Measurements from ENCODE around the gene HIGD1C. TPM values are rescaled to one million over a fixed set of nuclear protein-coding genes. Genes with fewer than 3 reads are reported as not detected.

Gene HIGD1C
- total and polyA plus RNA-seq, 2 of the 8 experiments (the other 6 are each of a cell fraction or from before 2014, with no cell fraction given): not detected

- DNase-seq (ENCODE audit: low read depth in 1 of 2, low spot score in 2 of 2): no peak
- H3K27ac ChIP-seq (ENCODE audit: low read depth, low read length): no peak overlapping the region
- no peak for FAIRE-seq
- no peak overlapping the region for H3K56ac ChIP-seq (replicated peaks; ENCODE audit: insufficient read length, low read depth, low read length)
- no peak overlapping the region for H3K4ac ChIP-seq (replicated peaks; ENCODE audit: insufficient read length, low read depth, low read length)
- no peak overlapping the region for H2BK5ac ChIP-seq (ENCODE audit: low read depth, low read length)
- ChIA-PET POLR2A (ENCODE audit: partially characterized antibody) (interaction anchor here (0.6 to 1.5 kb wide), 5 partner anchors 88 to 221 kb away, joined by 3 to 4 read pairs (median 3); partner anchors contain the start of genes ATF1 and TMPRSS12), CTCF (ENCODE audit: partially characterized antibody) (interaction anchor here (1.1 to 7.0 kb wide), 9 partner anchors 11 to 218 kb away, joined by 3 to 89 read pairs (median 4); no protein-coding TSS in a partner anchor)
- no peak overlapping the region for H4K91ac ChIP-seq (replicated peaks; ENCODE audit: insufficient read length, low read length)
- no peak overlapping the region for H3K18ac ChIP-seq (ENCODE audit: extremely low read depth, low read length)
- H2AFZ ChIP-seq (ENCODE audit: low read length): no peak overlapping the region
- H3K23me2 ChIP-seq (ENCODE audit: low read depth, low read length): no peaks in the 10 kb centered on the region
- H4K5ac ChIP-seq (ENCODE audit: insufficient read length, low read depth, low read length): no peak overlapping the region
- 48% methylated on average over 2 of the region's 2 CpGs; no CpG with 5 or more reads in 1 of the 2 experiments for WGBS, 2 experiments (ENCODE audit: extremely low coverage in 1 of 2, insufficient coverage in 1 of 2, insufficient read length in 1 of 2, insufficient replicate concordance in 2 of 2, low coverage in 1 of 2, low lambda C conversion rate in 2 of 2, missing lambda C conversion rate in 1 of 2)
- no peak overlapping the region for H4K8ac ChIP-seq (ENCODE audit: extremely low read depth, insufficient read depth, low read length)
- no peaks in the 10 kb centered on the region for H3K27me3 ChIP-seq (replicated peaks in 1 of 4; ENCODE audit: control insufficient read depth in 3 of 4, extremely low read depth in 1 of 4, insufficient read depth in 3 of 4, low read length in 3 of 4)
- H3K79me1 ChIP-seq (ENCODE audit: low read depth, low read length): no peaks in the 10 kb centered on the region
- no peak overlapping the region for H3K23ac ChIP-seq (ENCODE audit: insufficient read length)
- H3K79me2 ChIP-seq (ENCODE audit: control insufficient read depth in 1 of 2, insufficient read depth in 2 of 2, low read length in 2 of 2): no peaks in the 10 kb centered on the region
- H3K9ac ChIP-seq (replicated peaks in 1 of 4; ENCODE audit: extremely low read depth in 1 of 4, low read depth in 3 of 4, low read length in 3 of 4): no peak overlapping the region
- no peak overlapping the region for H3K4me2 ChIP-seq (ENCODE audit: insufficient read depth in 1 of 2, low read depth in 2 of 2, low read length in 2 of 2)
- H3K14ac ChIP-seq (ENCODE audit: insufficient read length): no peak overlapping the region
- no peak overlapping the region for H2AK5ac ChIP-seq (ENCODE audit: low read depth, low read length)
- peaks cover 0 to 2% of the 10 kb centered on the region in 2 experiments for H4K20me1 ChIP-seq (replicated peaks in 1 of 2; ENCODE audit: control insufficient read depth in 1 of 2, insufficient read depth in 2 of 2, low read length in 2 of 2)
- no peaks in the 10 kb centered on the region for H3K9me3 ChIP-seq (ENCODE audit: insufficient read depth in 2 of 2, low read depth in 1 of 2, low read length in 1 of 2)
- H2BK120ac ChIP-seq (replicated peaks; ENCODE audit: low read depth, low read length): no peak overlapping the region
- no peak overlapping the region for H2BK12ac ChIP-seq (ENCODE audit: low read depth, low read length)
- no peak overlapping the region for H3K4me3 ChIP-seq (ENCODE audit: extremely low read depth in 1 of 4, insufficient read depth in 2 of 4, low read depth in 3 of 4, low read length in 4 of 4)
- H3K36me3 ChIP-seq (ENCODE audit: control insufficient read depth in 2 of 4, insufficient read depth in 4 of 4, low read length in 3 of 4): peaks cover 3 to 18% (median 7%) of the 10 kb centered on the region in 4 experiments; a peak in 6 of 8 replicates
- H3K4me1 ChIP-seq (replicated peaks in 1 of 4; ENCODE audit: control insufficient read depth in 3 of 4, insufficient read depth in 4 of 4, low read length in 3 of 4): no peaks in the 10 kb centered on the region; a peak in 1 of 7 replicates
- H2BK20ac ChIP-seq (ENCODE audit: low read length): no peak overlapping the region
- H2BK15ac ChIP-seq (ENCODE audit: low read length): no peak overlapping the region
- no peak for TF ChIP-seq EP300 (IDR thresholded peaks at IDR 0.05; ENCODE audit: borderline replicate concordance in 1 of 2, low read depth in 2 of 2, low read length in 2 of 2)
- TF ChIP-seq NANOG (IDR thresholded peaks at IDR 0.05; ENCODE audit: insufficient read depth, low read depth, low read length, poor library complexity, severe bottlenecking): no peak
- TF ChIP-seq CHD1 (IDR thresholded peaks at IDR 0.05; ENCODE audit: low read depth, low read length): no peak
- TF ChIP-seq SP1 (IDR thresholded peaks at IDR 0.05; ENCODE audit: low read depth, low read length): no peak
- TF ChIP-seq HDAC6 (IDR thresholded peaks at IDR 0.05; ENCODE audit: low read depth, low read length): no peak
- TF ChIP-seq TBP (IDR thresholded peaks at IDR 0.05; ENCODE audit: low read depth, low read length): no peak
- TF ChIP-seq, protein P1, sequence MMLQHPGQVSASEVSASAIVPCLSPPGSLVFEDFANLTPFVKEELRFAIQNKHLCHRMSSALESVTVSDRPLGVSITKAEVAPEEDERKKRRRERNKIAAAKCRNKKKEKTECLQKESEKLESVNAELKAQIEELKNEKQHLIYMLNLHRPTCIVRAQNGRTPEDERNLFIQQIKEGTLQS (IDR thresholded peaks at IDR 0.05; ENCODE audit: insufficient read depth, low read depth, low read length): no peak
- no peak for TF ChIP-seq SRF (IDR thresholded peaks at IDR 0.05; ENCODE audit: low read depth, low read length)
- TF ChIP-seq ZNF274 (IDR thresholded peaks at IDR 0.05; ENCODE audit: borderline replicate concordance, extremely low read depth, low read length): no peak
- TF ChIP-seq KDM1A (IDR thresholded peaks at IDR 0.05; ENCODE audit: borderline replicate concordance, low read length): no peak
- TF ChIP-seq ASH2L (IDR thresholded peaks at IDR 0.05; ENCODE audit: low read length): no peak
- no peak for TF ChIP-seq TAF7 (optimal IDR thresholded peaks at IDR 0.05; ENCODE audit: borderline replicate concordance, low read depth, low read length)
These were observed 32.4 kb downstream of the HIGD1C start for GRCh38 chr12:50984586-50985298.

Measured in H1 (cell line).